ENCODE measurements around the gene MBD5.

Gene MBD5

GRCh38 chr2:148553332-148553887 lies 532.5 kb downstream of the MBD5 start:
- no peak overlapping the region for H3K27ac ChIP-seq

DNA sequence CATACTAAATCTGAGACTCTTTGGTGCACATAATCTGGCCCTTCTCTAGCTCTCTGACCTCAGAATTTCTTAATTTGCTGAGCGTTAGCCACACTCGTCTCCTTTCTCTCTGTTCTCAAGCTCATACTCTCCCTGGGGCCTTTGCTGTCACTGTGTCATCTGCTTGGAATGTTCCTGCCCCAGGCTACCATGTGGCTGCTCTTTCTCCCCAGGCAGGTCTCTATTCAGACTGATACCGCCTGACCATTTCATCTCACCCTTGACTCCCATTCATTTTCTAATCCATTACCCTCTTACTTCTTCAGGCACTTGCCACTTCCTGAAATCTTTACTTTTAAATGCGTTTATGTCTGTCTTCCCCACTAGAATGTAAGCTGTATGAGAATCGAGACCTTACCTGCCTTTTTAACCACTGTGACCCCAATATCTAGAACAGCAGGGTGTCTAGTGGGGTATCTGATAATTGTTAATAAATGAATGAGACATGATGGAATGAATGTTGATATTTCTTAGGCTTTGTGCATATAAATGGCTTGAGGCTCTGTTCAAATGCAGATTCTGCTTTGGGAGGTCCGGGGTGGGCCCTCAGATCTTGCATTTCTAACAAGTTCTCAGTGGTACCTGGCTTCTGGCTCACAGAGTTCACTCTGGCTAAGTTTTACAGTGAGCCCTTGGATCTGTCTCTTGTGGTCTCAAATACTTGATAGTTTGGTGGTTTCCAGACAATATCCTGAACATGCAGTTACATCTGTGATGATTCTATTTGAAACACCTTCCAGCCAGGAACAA lies 533.8 kb downstream of the MBD5 start:
- TF ChIP-seq CTCF (conservative IDR thresholded peaks at IDR 0.05) = no peak
- TF ChIP-seq ZFX (IDR thresholded peaks at IDR 0.05) = no peak
- no peak overlapping the region for H3K27ac ChIP-seq

More at GRCh38 chr2:148553332-148553887, 532.5 kb downstream of the MBD5 start:
- no peak for TF ChIP-seq CTCF (conservative IDR thresholded peaks at IDR 0.05)
- TF ChIP-seq ZFX (IDR thresholded peaks at IDR 0.05) = no peak

DNA sequence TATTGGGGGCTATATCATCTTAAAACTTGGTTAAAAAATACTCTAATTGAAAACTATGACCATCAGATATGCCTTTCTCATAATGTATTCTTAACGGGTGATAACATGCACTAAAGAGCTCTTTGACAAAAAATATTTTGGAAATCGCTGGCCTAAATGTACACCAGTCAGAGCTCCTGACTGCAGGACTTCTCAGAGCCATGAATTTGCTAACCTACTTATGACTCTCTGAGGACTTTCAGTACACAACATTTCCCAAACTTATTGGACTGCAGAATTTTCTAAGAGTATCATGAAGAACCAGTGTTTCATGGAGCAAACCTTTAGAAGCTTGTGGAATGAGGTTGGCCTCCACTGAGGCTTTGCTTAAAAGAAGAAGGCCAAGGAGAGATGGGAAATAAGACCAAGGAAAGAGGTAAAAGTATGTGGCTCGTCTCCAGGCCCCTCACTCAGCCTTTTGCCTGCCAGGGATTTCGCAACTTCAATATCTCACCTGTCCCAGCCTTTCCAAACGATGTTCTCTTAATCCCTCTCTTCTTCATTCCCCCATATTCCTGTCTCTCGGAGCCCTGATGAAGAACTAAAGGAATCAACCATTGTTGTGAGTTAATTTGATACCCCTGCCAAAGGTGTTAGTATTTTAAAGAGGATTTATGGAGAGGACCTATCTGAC lies 534.9 kb downstream of the MBD5 start:
- TF ChIP-seq ZFX (IDR thresholded peaks at IDR 0.05) (no peak), CTCF (conservative IDR thresholded peaks at IDR 0.05) (no peak)
- H3K27ac ChIP-seq = no peak overlapping the region

- TF ChIP-seq ZFX (IDR thresholded peaks at IDR 0.05) (no peak), CTCF (conservative IDR thresholded peaks at IDR 0.05) (peak; percentile 16; the same call in 1 of the 2 replicates)
- no peak overlapping the region for H3K27ac ChIP-seq
Observed at GRCh38 chr2:148557844-148558436, 537.0 kb downstream of the MBD5 start.

GRCh38 chr2:148560496-148560895 lies 539.6 kb downstream of the MBD5 start:
- TF ChIP-seq ZFX (IDR thresholded peaks at IDR 0.05) (no peak), CTCF (conservative IDR thresholded peaks at IDR 0.05) (no peak)

DNA sequence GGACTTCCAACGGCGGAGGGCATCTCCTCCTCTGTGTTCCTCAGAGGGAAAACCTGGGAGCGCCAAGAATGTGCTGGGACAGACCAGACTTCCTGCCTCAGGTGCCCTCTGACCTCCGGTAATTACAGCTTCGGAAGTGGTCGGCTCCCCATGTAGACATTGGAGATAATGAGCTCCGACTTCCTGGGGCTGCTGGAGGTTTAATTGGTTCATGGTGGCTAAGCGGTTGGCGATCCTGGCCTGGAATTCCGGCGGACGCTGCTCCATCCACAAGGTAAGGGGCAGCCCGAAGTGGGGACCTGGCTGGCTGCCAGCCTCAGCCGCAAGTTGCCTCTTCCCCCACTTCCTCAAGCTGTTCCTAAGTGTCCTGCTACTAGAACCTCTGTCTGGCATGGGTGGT lies 540.5 kb downstream of the MBD5 start:
- TF ChIP-seq ZFX (IDR thresholded peaks at IDR 0.05) (no peak), CTCF (conservative IDR thresholded peaks at IDR 0.05) (no peak)
- no peak overlapping the region for H3K27ac ChIP-seq

More at GRCh38 chr2:148560496-148560895, 539.6 kb downstream of the MBD5 start:
- no peak overlapping the region for H3K27ac ChIP-seq
